NCI-H460 (cell line): ENCODE measurements around the gene TVP23B. TPM values are rescaled to one million over a fixed set of nuclear protein-coding genes. Genes with fewer than 3 reads are reported as not detected.
A peak's percentile ranks its signal among the peaks of the same experiment; 100 is the strongest.
"Not testable (repeated sequence)": the region's sequence is repeated elsewhere in the genome, so short reads cannot be mapped to it uniquely, and the experiment has no call there.

Experiments
- DNase-seq: peaks from one replicate; pipeline ENCODE4 v3.0.0-alpha.2; 2016; ENCODE audit warnings: low read depth; ENCODE audit errors: extremely low read depth
- total RNA-seq: library from RNA; depleted of rRNA; stranded (reverse); fragments of >200 nt; shearing (Covaris generic); gene quantifications from 2 replicates; pipeline ENCODE4 v1.2.3, GENCODE V29; 2014; rRNA removed

The TVP23B gene
- total RNA-seq, 1 experiment from 2014 or later, result 123 TPM

DNA sequence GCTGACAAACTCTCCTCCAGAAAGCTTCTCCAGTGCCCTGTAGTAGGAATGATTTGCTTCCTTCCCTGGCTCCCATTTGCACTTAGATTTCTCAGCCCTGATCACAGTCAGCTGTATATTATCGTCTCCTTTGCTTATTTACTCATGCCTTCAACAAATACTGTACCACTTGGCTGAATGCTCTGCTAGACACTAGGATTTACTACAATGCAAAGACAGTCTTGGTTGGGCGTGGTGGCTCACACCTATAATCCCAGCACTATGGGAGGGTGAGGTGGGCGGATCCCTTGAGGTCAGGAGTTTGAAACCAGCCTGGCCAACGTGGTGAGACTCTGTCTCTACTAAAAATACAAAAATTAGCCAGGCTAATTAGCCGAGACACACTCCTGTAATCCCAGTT, 5.9 kb downstream of the TVP23B start:
- DNase-seq, result not testable (repeated sequence)

- not testable (repeated sequence) for DNase-seq
These were observed 10.4 kb downstream of the TVP23B start for GRCh38 chr17:18791402-18791801.

DNA sequence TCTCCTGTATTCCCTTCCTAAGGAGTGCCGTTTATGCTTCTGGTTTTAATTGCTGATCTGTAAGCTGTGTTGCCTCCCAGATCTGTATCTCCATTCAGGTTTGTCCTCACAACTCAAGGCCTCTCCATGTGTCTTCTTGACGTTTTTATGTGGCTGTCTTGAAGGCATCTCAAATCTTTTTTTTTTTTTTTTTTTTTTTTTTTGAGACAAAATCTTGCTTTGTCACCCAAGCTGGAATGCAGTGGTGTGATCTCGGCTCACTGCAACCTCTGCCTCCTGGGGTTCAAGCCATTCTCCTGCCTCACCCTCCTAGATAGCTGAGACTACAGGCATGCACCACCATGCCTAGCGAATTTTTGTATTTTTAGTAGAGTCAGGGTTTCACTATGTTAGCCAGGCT, 13.9 kb downstream of the TVP23B start:
- DNase-seq, result not testable (repeated sequence)

GRCh38 chr17:18796887-18797286, 15.9 kb downstream of the TVP23B start:
- DNase-seq, result not testable (repeated sequence)

DNA sequence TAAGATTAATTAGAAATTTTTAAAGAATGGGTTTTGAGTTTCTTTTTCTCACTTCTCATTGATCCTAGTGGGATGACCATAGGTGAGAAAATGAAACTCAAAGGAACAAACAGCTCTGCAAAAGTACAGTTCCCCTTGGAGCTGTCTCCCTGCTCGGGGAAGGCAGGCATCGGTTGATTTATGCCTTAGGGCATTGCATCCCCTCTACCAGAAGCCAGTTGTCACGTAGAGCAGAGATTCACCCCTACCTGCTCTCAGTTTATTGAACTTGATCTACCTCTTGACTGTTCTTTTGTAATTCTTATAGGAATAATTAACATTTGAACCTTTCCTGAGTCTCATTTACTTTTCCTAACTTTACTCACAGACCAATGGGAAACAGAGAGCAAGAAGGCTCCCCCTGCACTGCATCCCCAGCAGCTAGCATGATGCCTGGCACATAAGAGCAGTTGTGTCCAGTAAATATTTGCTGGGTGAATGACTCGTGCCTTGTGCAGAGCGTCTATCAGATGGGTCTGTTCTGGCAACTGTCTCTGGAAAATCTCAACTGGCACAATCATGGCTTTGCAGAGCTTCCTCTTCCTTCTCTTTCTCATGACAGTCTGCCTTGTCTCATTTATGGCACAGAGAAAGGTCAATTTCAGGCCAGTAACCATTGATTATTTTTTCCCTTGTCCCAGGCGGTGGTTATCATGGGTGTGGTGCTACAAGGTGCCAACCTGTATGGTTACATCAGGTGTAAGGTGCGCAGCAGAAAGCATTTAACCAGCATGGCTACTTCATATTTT, 22.7 kb downstream of the TVP23B start:
- DNase-seq, result not testable (repeated sequence)

DNA sequence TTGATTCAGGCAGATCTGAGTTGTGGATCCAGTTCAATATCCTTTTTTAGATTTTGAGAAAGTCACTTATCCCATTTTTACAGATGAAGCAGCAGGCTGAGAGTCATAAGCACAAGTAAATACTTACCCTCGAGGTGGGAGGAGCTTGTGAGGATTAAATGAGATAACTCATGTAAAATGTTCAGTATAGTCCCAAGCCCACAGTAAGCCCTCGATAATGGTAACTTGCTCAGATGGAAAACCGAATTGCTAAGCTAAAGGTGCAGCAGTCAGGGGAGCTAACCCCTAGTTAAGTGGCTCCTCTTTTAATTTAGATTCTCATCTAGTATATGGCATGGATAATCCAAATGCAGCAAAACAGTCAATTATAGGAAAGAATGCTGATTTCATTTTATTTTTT, 34.9 kb downstream of the TVP23B start:
- not testable (repeated sequence) for DNase-seq

- DNase-seq, result peak; percentile 69
These were observed 35.7 kb downstream of the TVP23B start for GRCh38 chr17:18816489-18817371.

DNA sequence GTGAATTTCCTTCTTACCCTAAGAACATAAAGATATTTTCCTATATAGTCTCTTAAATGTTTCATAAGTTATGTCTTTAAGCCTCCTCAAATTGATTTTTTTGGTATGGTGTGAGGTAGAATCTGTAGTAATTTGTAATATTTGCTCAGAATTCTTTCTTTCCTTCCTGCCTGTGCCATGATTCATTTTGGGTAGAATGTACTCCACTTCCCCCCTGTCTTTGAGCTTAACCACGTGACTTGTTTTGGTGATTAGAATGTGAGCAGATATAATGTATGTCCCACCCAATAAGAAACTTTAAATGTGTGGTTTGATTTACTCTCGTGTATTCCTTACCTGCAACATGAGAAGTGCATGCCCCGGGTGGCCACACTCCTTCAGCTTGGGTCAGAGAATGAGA, 40.4 kb downstream of the TVP23B start:
- not testable (repeated sequence) for DNase-seq

GRCh38 chr17:18827613-18828012, 46.6 kb downstream of the TVP23B start:
- DNase-seq, result not testable (repeated sequence)

- no peak for DNase-seq
These were observed 67.5 kb downstream of the TVP23B start for GRCh38 chr17:18848501-18848900.

DNA sequence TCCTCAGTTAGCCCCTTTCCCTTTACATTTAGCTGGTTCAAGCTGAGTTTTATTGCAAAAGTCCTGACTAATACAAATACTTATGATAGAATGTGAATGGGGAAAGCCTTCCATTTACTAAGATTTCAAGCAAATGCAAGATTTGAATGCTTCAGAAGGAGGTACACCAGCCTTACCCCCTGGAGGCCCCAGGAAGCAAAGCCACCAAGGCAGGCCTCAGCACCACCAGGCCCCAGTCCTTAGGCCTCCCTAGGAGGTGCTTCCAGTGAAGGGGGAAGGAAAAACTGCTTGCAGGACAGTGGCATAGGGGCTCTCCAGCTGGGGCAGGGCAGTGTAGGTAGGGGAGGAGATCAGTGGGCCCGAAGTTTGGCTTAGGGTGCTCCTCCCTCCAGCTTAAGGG, 69.7 kb downstream of the TVP23B start:
- DNase-seq, result no peak

GRCh38 chr17:18851201-18851600, 70.2 kb downstream of the TVP23B start:
- DNase-seq, result no peak

- no peak for DNase-seq
These were observed 74.0 kb downstream of the TVP23B start for GRCh38 chr17:18854956-18855355.

GRCh38 chr17:18855831-18856569, 75.0 kb downstream of the TVP23B start:
- DNase-seq, result peak; percentile 96

Other genes starting within 250 kb of the TVP23B start
- not detected in 2 replicates for gene TBC1D28, start 136.8 kb upstream of the TVP23B start, total RNA-seq
- gene FOXO3B, start 98.9 kb upstream of the TVP23B start, total RNA-seq, result 3.4 and 4.1 TPM in 2 replicates
- gene FBXW10, start 37.1 kb upstream of the TVP23B start, total RNA-seq, result 0.20 and 0.35 TPM in 2 replicates
- gene PRPSAP2, start 76.9 kb downstream of the TVP23B start, total RNA-seq, result 76.5 and 78.8 TPM in 2 replicates
- not detected in 2 replicates for gene SLC5A10, start 171.0 kb downstream of the TVP23B start, total RNA-seq
- 17.8 and 19.1 TPM in 2 replicates for gene FAM83G, start 223.6 kb downstream of the TVP23B start, total RNA-seq